Urinary bladder (tissue), 4 donors: ENCODE results near the gene SPECC1. TPM values are rescaled to one million over a fixed set of nuclear protein-coding genes. Genes with fewer than 3 reads are reported as not detected.
"Not testable (repeated sequence)": the region's sequence is repeated elsewhere in the genome, so short reads cannot be mapped to it uniquely, and the experiment has no call there.

Experiments used
- DNase-seq: peaks from one replicate; pipeline ENCODE4 v3.0.0-alpha.2; 2015; ENCODE audit errors: extremely low spot score
- H3K27ac ChIP-seq: one replicate; pipeline ENCODE4 v1.5.1; 2013; ENCODE audit warnings: low read depth, mild to moderate bottlenecking, moderate library complexity
- H3K36me3 ChIP-seq: one replicate; pipeline ENCODE4 v1.6.1; 2013; ENCODE audit warnings: mild to moderate bottlenecking, moderate library complexity; ENCODE audit not compliant: insufficient read depth
- H3K4me1 ChIP-seq: one replicate; pipeline ENCODE4 v1.6.1; 2013; ENCODE audit warnings: mild to moderate bottlenecking, moderate library complexity; ENCODE audit not compliant: insufficient read depth
- H3K4me3 ChIP-seq: one replicate; pipeline ENCODE4 v1.5.1; 2013; ENCODE audit warnings: low read depth, low read length
- WGBS: extraction: QIAGEN DNeasy Blood & Tissue Kit; methylation state at CpG from one replicate; pipeline ENCODE4 v1.1.7; 2013; 5-methylcytosine and 5-hydroxymethylcytosine counted together
- polyA plus RNA-seq: library from polyadenylated mRNA; stranded (reverse); fragments of 200-250 nt; gene quantifications from one replicate; pipeline ENCODE4 v1.2.3, GENCODE V29; 2013
- total RNA-seq: library from RNA; depleted of rRNA; stranded (reverse); fragments of >200 nt; gene quantifications from one replicate; pipeline ENCODE4 v1.2.3, GENCODE V29; 2014
- donor health status: healthy with polysubstance abuse.
- donor health status: healthy.

Gene SPECC1
- total and polyA plus RNA-seq, 2 donors: 9.8 to 23.5 TPM

- Histone ChIP-seq H3K36me3 (no peaks in the 10 kb centered on the region), H3K27ac (no peak overlapping the region), H3K4me1 (no peaks in the 10 kb centered on the region), H3K4me3 (no peak overlapping the region)
- WGBS: 89% methylated on average over 7 of the region's 7 CpGs
- DNase-seq: no peak
Observed at GRCh38 chr17:20032636-20033035, 23.5 kb downstream of the SPECC1 start.

DNA sequence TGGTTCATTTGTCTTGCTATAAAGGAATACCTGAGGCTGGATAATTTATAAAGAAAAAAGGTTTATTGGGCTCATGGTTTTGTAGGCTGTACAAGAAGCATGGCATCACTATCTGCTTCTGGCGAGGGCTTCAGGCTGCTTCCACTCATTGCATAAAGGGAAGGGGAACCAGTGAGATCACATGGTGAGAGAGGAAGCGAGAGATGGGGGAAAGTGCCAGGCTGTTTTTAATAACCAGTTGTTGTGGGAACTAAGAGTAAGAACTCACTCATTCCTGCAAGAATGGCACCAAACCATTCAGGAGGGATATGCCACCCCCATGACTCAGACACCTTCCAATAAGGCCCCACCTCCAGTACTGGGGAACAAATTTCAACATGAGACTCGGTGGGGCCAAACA, 24.3 kb downstream of the SPECC1 start:
- WGBS: 79% methylated on average over 3 of the region's 3 CpGs
- no peaks in the 10 kb centered on the region for H3K4me1 ChIP-seq
- H3K27ac ChIP-seq: no peak overlapping the region
- H3K36me3 ChIP-seq: no peaks in the 10 kb centered on the region
- H3K4me3 ChIP-seq: no peak overlapping the region
- no peak for DNase-seq

- DNase-seq: no peak
- H3K4me1 ChIP-seq: no peaks in the 10 kb centered on the region
- no peaks in the 10 kb centered on the region for H3K36me3 ChIP-seq
- WGBS: 95% methylated on average over 3 of the region's 3 CpGs
- no peak overlapping the region for H3K4me3 ChIP-seq
- no peak overlapping the region for H3K27ac ChIP-seq
Observed at GRCh38 chr17:20035501-20035900, 26.3 kb downstream of the SPECC1 start.

- DNase-seq, H3K4me3 ChIP-seq, H3K27ac ChIP-seq, H3K4me1 ChIP-seq, H3K36me3 ChIP-seq: not testable (repeated sequence)
- 73% methylated on average over 1 of the region's 1 CpG for WGBS
Observed at GRCh38 chr17:20037286-20037685, 28.1 kb downstream of the SPECC1 start.

DNA sequence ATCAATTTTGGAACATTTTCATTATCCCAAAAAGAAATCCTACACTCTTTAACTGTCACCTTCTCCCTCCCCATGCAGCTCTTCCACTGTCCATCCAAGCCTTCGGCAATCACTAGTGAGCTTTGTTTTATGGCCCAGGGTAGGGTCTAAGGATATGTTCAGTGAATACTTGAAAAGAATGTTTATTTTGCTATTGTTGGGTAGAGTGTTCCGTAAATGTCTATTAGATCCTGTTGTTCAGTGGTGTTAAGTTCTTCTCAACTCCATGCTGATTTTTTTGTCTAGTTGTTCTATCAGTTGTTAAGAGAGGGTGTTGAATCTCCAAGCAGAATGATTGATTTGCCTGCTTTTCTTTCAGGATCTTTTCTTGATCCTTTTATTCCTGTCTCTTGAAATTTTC, 29.9 kb downstream of the SPECC1 start:
- H3K27ac ChIP-seq: no peak overlapping the region
- DNase-seq: no peak
- H3K4me1 ChIP-seq: no peaks in the 10 kb centered on the region
- no peaks in the 10 kb centered on the region for H3K36me3 ChIP-seq
- WGBS: 72% methylated on average over 2 of the region's 2 CpGs
- H3K4me3 ChIP-seq: no peak overlapping the region

- H3K36me3 ChIP-seq: no peaks in the 10 kb centered on the region
- H3K4me3 ChIP-seq: no peak overlapping the region
- DNase-seq: no peak
- no peaks in the 10 kb centered on the region for H3K4me1 ChIP-seq
- H3K27ac ChIP-seq: no peak overlapping the region
Observed at GRCh38 chr17:20040216-20040615, 31.1 kb downstream of the SPECC1 start.

DNA sequence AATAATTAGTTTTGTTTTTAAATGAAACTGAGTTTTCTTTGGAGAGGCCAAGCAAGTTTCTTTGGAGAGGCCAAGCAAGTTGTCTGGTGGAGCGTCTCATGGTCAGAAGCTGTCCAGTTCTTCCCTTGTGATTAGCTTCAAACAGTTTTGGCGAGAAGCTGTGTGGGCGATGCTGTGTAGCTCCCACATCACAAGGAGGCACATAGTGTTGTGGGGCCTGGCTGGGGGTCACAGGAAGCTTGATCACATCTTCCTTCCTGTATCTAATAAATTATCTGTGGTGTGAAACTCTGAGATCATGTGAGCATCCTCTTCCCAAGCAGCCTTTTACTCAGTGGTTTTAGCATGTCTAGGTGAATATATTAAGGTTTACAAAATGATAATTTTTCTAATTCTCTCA, 33.9 kb downstream of the SPECC1 start:
- Histone ChIP-seq H3K36me3 (no peaks in the 10 kb centered on the region), H3K4me1 (no peaks in the 10 kb centered on the region), H3K4me3 (no peak overlapping the region), H3K27ac (no peak overlapping the region)
- DNase-seq: no peak
- 84% methylated on average over 3 of the region's 3 CpGs for WGBS

GRCh38 chr17:20045476-20045875, 36.3 kb downstream of the SPECC1 start:
- no peak for DNase-seq
- no peak overlapping the region for H3K27ac ChIP-seq
- 50% methylated on average over 1 of the region's 1 CpG for WGBS

GRCh38 chr17:20046629-20047028, 37.5 kb downstream of the SPECC1 start:
- Histone ChIP-seq H3K4me1 (no peaks in the 10 kb centered on the region), H3K4me3 (no peak overlapping the region)
- WGBS: 78% methylated on average over 8 of the region's 8 CpGs

More at GRCh38 chr17:20045476-20045875, 36.3 kb downstream of the SPECC1 start:
- Histone ChIP-seq H3K4me3 (no peak overlapping the region), H3K36me3 (no peaks in the 10 kb centered on the region), H3K4me1 (no peaks in the 10 kb centered on the region)

DNA sequence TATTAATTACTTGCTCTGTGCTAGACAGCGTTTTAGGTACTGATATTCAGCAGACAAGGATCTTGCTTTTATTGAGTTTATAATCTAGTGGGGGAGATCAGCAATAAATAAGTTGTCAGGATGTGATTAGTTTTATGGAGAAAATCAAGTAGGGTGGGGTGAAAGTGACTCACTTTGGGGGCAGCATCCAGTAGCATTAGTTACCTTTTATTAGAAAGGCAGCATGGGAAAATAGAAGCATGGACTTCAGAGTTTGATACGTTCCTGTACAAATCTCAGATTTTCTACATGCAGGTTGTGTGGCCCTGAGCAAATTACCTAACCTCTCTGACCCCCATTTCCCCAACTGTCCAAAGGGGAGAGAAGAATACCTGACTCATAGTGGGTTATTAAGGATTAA, 42.5 kb downstream of the SPECC1 start:
- DNase-seq: no peak
- no peak overlapping the region for H3K4me3 ChIP-seq
- no peak overlapping the region for H3K27ac ChIP-seq
- WGBS: 50% methylated on average over 2 of the region's 2 CpGs
- H3K4me1 ChIP-seq: no peaks in the 10 kb centered on the region
- no peaks in the 10 kb centered on the region for H3K36me3 ChIP-seq

More at GRCh38 chr17:20046629-20047028, 37.5 kb downstream of the SPECC1 start:
- Histone ChIP-seq H3K36me3 (no peaks in the 10 kb centered on the region), H3K27ac (no peak overlapping the region)
- DNase-seq: no peak

DNA sequence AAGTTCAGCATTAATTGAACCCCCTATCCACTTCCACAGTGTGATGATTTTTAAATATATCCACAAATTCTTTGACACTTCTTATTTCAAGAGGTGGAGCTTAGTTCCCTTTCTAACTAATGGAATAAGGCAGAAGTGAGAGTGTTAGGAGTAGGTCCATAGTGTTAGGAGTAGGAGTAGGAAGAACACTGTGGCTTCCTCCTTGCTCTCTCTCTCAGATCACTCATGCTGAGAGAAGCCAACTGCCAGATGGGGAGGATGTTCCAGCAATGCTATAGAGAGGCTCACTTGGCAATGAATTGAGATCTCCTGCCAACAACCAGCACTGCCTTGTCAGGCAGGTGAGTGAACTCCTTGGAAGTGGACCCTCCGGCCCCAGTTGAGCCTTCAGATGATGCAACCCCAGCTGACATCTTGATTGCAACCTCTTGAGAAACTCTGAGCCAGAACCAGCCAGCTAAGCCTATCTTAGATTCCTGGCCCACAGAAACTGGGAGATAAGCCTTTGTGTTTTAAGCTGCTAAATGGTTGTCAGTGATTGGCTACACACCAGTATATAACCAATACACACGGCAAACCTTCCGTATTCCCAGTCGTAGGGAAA, 44.3 kb downstream of the SPECC1 start:
- H3K4me3 ChIP-seq: no peak overlapping the region
- H3K36me3 ChIP-seq: no peaks in the 10 kb centered on the region
- H3K27ac ChIP-seq: no peak overlapping the region
- H3K4me1 ChIP-seq: no peaks in the 10 kb centered on the region
- DNase-seq: no peak
- 92% methylated on average over 4 of the region's 4 CpGs for WGBS

DNA sequence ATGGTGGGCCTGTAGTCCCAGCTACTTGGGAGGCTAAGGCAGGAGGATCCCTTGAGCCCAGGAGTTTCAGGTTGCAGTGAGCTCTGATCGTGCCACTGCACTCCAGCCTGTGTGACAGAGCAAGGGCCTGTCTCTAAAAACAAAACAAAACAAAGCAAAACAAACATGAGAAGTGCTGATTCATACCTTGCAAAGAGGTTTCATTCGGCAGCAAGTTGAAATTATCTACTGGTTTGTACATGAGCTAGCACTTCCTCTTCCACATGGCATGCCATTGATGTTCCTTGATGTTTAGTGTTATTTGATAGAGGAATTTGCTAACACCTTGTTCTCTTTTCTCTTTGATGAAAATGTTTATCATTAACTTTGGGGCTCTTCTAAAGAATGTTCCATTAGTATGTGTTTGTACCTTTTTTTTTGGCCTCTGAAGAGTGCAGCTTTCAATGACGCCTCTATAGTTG, 50.6 kb downstream of the SPECC1 start:
- Histone ChIP-seq H3K4me1 (no peaks in the 10 kb centered on the region), H3K36me3 (no peaks in the 10 kb centered on the region), H3K27ac (no peak overlapping the region), H3K4me3 (no peak overlapping the region)
- WGBS: 70% methylated on average over 3 of the region's 3 CpGs
- no peak for DNase-seq

DNA sequence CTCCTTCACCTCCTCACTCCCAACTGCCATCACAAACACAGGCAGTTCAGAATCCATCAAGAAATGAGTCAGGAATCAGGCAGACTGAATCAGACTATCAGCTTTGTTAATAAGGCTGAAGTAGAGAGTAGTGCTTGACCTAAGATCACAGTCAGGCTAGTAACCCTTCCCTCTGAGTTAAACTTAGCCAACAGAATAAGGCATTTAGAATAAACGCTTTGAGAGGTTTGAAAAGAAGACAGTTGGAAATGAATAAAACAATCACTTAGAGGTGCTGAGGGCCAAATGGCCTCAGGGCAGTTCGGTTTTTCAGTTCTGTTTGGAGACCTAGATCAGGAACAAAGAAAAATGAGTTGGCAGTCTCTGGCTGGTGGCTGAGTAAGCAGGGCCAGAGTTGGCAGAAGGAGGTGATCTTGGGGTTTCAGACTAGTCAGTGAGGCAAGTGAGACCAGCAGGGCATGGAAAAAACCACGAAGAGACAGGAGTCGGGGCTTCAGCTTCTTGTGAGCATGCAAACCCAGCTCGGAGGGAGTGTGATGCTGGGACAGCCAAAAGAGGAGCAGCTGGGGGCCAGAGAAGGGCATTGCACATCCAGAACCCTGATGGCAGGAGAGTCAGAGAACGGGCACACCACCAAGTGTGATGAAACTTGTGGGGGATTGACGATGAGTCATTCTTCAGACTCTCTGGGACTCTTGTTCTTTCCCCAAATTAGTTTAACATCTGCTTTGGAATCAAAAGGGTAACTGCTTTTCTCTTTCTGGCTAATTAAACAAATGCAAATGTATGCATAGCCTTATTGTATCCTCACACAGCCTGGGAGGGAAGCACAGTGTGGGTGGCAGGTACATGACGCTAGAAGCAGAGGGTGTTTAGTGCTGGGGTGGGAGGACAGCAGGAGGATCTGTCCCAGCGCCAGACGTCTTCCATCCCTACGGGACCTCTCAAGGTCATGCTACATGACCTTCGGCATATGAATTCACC, 54.8 kb downstream of the SPECC1 start:
- no peaks in the 10 kb centered on the region for H3K36me3 ChIP-seq
- 51% methylated on average over 12 of the region's 12 CpGs for WGBS
- no peak overlapping the region for H3K4me3 ChIP-seq
- H3K4me1 ChIP-seq: no peaks in the 10 kb centered on the region
- no peak for DNase-seq
- H3K27ac ChIP-seq: no peak overlapping the region

- Histone ChIP-seq H3K27ac (no peak overlapping the region), H3K36me3 (no peaks in the 10 kb centered on the region), H3K4me3 (no peak overlapping the region), H3K4me1 (no peaks in the 10 kb centered on the region)
- WGBS: 32% methylated on average over 4 of the region's 4 CpGs
- peak; percentile 6 for DNase-seq
Observed at GRCh38 chr17:20066253-20066652, 57.1 kb downstream of the SPECC1 start.
